GM23248 (cell line): Measurements from ENCODE around the gene TAS2R5.

Experiments
- EZH2 ChIP-seq: fragments of 200-600 bp; sonication (generic); IDR thresholded peaks from 2 replicates; pipeline ENCODE4 v1.6.1; 2018; ENCODE audit warnings: antibody characterized with exemption, mild to moderate bottlenecking; ENCODE audit not compliant: insufficient read depth, poor library complexity, severe bottlenecking
- EZH2phosphoT487 ChIP-seq: fragments of 200-600 bp; sonication (generic); IDR thresholded peaks from 2 replicates; pipeline ENCODE4 v1.6.1; 2018; ENCODE audit warnings: antibody characterized with exemption, moderate library complexity, mild to moderate bottlenecking, low read depth; ENCODE audit not compliant: insufficient read depth

DNA sequence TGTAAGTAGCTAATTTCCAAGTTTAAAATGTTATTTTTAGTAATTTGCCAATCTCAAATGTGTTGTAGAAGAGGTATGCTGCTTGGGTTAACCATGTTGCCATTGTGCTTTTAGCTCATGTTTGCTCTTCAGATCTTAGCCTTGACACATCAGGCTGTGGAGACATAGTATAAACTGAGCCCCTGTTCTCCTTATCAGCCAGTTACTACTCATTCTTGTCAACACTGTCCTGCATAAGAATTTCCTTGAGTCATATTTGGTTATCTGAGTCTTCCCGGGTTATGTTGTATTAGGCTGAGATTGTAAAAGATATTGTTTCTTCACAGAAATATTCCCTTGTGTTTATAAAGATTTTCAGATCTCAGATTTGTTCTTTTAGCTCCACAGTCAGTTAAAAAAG lies 47.8 kb upstream of the TAS2R5 start:
- TF ChIP-seq EZH2phosphoT487 (no peak), EZH2 (no peak)
